ENCODE results near the gene TRMT61A. TPM values are rescaled to one million over a fixed set of nuclear protein-coding genes. Genes with fewer than 3 reads are reported as not detected.

TRMT61A gene
- total RNA-seq, 1 experiment from 2014 or later = 15.5 TPM

DNA sequence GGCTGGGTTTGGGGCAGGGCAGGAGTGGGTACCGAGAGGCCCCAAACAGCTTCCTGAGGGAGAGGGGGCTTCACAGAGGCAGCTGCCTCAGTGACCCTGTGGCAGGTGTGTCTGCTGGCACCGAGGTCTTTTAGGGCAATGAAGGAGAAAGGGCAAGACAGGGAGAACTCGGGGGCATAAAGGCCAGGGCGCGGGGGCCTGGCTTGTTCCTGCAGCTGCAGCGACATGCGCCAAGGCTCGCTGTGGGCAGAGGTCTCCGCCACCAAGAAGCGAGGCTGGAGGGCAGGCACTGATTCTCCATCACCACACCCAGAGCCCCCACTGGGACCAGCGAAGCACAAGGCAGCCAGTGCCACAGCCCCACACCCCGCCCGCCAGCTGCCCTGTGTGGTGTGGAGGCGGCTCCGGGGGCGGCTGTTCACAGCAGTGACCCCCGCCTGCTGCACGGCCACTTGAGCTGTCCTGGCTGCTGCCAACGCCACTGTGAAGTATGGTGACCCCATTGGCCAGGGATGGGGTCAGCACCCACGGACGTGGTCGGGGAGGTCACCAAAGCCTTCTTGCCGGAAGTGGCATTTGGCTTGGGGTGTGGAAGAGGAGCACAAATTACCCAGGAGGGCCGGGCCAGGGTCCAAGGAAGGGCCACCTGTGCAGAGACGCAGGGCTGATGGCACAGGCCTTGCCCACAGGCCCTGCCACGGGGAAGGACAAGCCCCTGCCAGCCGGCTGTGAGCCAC, 17.1 kb downstream of the TRMT61A start (continued):
- TF ChIP-seq SMAD3 (CRISPR knock-in tag; IDR thresholded peaks at IDR 0.05; ENCODE audit: borderline replicate concordance) (no peak), TEAD1 (CRISPR knock-in tag; IDR thresholded peaks at IDR 0.05) (no peak), CREB1 (CRISPR knock-in tag; IDR thresholded peaks at IDR 0.05) (no peak), GABPB1 (CRISPR knock-in tag; IDR thresholded peaks at IDR 0.05) (no peak), AR (CRISPR knock-in tag; IDR thresholded peaks at IDR 0.05) (no peak), NFYB (CRISPR knock-in tag; conservative IDR thresholded peaks at IDR 0.05; ENCODE audit: low read depth) (no peak)

GRCh38 chr14:103546652-103547454, 17.9 kb downstream of the TRMT61A start:
- CTCF ChIA-PET = interaction anchor here (0.6 to 21.0 kb wide), 19 partner anchors 8 to 213 kb away, joined by 3 to 455 read pairs (median 4); partner anchors contain the start of genes BAG5, CKB, COA8 and EIF5
- DNase-seq (ENCODE audit: low spot score) (peak; percentile 94), ATAC-seq (peak; percentile 67)
- H3K27me3 Mint-ChIP-seq (ENCODE audit: low read depth) = no peaks in the 10 kb centered on the region
- POLR2A ChIA-PET = interaction anchor here (0.5 kb wide), 2 partner anchors 46 to 1103 kb away, joined by 3 read pairs; no protein-coding TSS in a partner anchor
- peaks cover 7% of the 10 kb centered on the region for H3K4me1 Mint-ChIP-seq
- H3K9me3 Mint-ChIP-seq = no peaks in the 10 kb centered on the region
- no peak overlapping the region for H3K27ac Mint-ChIP-seq
- no peaks in the 10 kb centered on the region for H3K36me3 Mint-ChIP-seq
- no peak overlapping the region for H3K4me3 Mint-ChIP-seq
- TF ChIP-seq ZNF425 (CRISPR knock-in tag; conservative IDR thresholded peaks at IDR 0.05) = no peak
- TF ChIP-seq SMAD3 (CRISPR knock-in tag; IDR thresholded peaks at IDR 0.05; ENCODE audit: borderline replicate concordance) = no peak
- TF ChIP-seq, protein P1, sequence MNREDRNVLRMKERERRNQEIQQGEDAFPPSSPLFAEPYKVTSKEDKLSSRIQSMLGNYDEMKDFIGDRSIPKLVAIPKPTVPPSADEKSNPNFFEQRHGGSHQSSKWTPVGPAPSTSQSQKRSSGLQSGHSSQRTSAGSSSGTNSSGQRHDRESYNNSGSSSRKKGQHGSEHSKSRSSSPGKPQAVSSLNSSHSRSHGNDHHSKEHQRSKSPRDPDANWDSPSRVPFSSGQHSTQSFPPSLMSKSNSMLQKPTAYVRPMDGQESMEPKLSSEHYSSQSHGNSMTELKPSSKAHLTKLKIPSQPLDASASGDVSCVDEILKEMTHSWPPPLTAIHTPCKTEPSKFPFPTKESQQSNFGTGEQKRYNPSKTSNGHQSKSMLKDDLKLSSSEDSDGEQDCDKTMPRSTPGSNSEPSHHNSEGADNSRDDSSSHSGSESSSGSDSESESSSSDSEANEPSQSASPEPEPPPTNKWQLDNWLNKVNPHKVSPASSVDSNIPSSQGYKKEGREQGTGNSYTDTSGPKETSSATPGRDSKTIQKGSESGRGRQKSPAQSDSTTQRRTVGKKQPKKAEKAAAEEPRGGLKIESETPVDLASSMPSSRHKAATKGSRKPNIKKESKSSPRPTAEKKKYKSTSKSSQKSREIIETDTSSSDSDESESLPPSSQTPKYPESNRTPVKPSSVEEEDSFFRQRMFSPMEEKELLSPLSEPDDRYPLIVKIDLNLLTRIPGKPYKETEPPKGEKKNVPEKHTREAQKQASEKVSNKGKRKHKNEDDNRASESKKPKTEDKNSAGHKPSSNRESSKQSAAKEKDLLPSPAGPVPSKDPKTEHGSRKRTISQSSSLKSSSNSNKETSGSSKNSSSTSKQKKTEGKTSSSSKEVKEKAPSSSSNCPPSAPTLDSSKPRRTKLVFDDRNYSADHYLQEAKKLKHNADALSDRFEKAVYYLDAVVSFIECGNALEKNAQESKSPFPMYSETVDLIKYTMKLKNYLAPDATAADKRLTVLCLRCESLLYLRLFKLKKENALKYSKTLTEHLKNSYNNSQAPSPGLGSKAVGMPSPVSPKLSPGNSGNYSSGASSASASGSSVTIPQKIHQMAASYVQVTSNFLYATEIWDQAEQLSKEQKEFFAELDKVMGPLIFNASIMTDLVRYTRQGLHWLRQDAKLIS (CRISPR knock-in tag; IDR thresholded peaks at IDR 0.05; ENCODE audit: borderline replicate concordance) = no peak
- no peak for TF ChIP-seq RELA (CRISPR knock-in tag; IDR thresholded peaks at IDR 0.05; ENCODE audit: borderline replicate concordance)
- TF ChIP-seq ZNF121 (CRISPR knock-in tag; IDR thresholded peaks at IDR 0.05) = peak; percentile 44; the same call in 1 of the 2 replicates
- peak; percentile 63; the same call in 1 of the 2 replicates for TF ChIP-seq ZBTB21 (CRISPR knock-in tag; IDR thresholded peaks at IDR 0.05; ENCODE audit: borderline replicate concordance)
- 0 out of 2 replicates have a peak, but pooled peaks have one; percentile 21 for TF ChIP-seq FOXP4 (CRISPR knock-in tag; IDR thresholded peaks at IDR 0.05)
- peak; percentile 56; the same call in 1 of the 2 replicates for TF ChIP-seq ESRRA (CRISPR knock-in tag; IDR thresholded peaks at IDR 0.05; ENCODE audit: borderline replicate concordance)
- peak; percentile 42; the same call in 1 of the 2 replicates for TF ChIP-seq USF2 (CRISPR knock-in tag; IDR thresholded peaks at IDR 0.05)
- no peak for TF ChIP-seq NFATC4 (CRISPR knock-in tag; IDR thresholded peaks at IDR 0.05)
- no peak for TF ChIP-seq PRRX2 (CRISPR knock-in tag; IDR thresholded peaks at IDR 0.05)
- TF ChIP-seq MAX (CRISPR knock-in tag; IDR thresholded peaks at IDR 0.05) = peak; percentile 51; the same call in 1 of the 2 replicates
- no peak for TF ChIP-seq ZNF263 (CRISPR knock-in tag; IDR thresholded peaks at IDR 0.05; ENCODE audit: low read depth)
- TF ChIP-seq CTCF (IDR thresholded peaks at IDR 0.05) = peak; percentile 84
